GM18861 (cell line): ENCODE measurements around the gene CCL23.

Source experiments
- ATAC-seq: cut with Tn5 transposase; IDR thresholded peaks from one replicate; pipeline ENCODE4 v1.9.1; 2021; ENCODE audit not compliant: unreplicated experiment

The CCL23 gene

GRCh38 chr17:35972066-35972465 lies 45.7 kb downstream of the CCL23 start:
- no peak for ATAC-seq

GRCh38 chr17:35969558-35970380 lies 48.0 kb downstream of the CCL23 start:
- ATAC-seq = no peak

- ATAC-seq = no peak
These were observed 49.2 kb downstream of the CCL23 start for GRCh38 chr17:35968520-35969054.

GRCh38 chr17:35965272-35965671 lies 52.5 kb downstream of the CCL23 start:
- ATAC-seq = no peak

- no peak for ATAC-seq
These were observed 54.1 kb downstream of the CCL23 start for GRCh38 chr17:35963663-35964062.
